Measurements from ENCODE around the gene FRS2. TPM values are rescaled to one million over a fixed set of nuclear protein-coding genes. Genes with fewer than 3 reads are reported as not detected.

Gene FRS2
- total RNA-seq, 4 donors from 2014 or later: 36.5 to 60.3 (median 43.8) TPM

- Histone ChIP-seq H3K9me3 (no peaks in the 10 kb centered on the region), H3K4me1 (peaks cover 28 to 32% (median 31%) of the 10 kb centered on the region in 4 donors), H3K27me3 (no peaks in the 10 kb centered on the region), H3K36me3 (no peaks in the 10 kb centered on the region), H3K4me3 (no peak overlapping the region), H3K27ac (replicated peaks in 1 of 4) (no peak overlapping the region)
- TF ChIP-seq POLR2A (IDR thresholded peaks at IDR 0.05; ENCODE audit: low read depth) (no peak), EP300 (IDR thresholded peaks at IDR 0.05) (no peak), CTCF (IDR thresholded peaks at IDR 0.05) (no peak), POLR2AphosphoS5 (IDR thresholded peaks at IDR 0.05) (no peak)
- intact Hi-C loops (cut with DNase I): no loop called here
- WGBS: 83% methylated on average over 7 of the region's 7 CpGs
- DNase-seq (ENCODE audit: extremely low spot score): no peak
Measured at GRCh38 chr12:69468237-69469026, 1.8 kb upstream of the FRS2 start.

- 7% methylated on average over 10 of the region's 10 CpGs for WGBS
- no peak for TF ChIP-seq EP300 (IDR thresholded peaks at IDR 0.05)
- TF ChIP-seq CTCF (IDR thresholded peaks at IDR 0.05): no peak
- no peak for TF ChIP-seq POLR2AphosphoS5 (IDR thresholded peaks at IDR 0.05)
- TF ChIP-seq POLR2A (IDR thresholded peaks at IDR 0.05; ENCODE audit: low read depth): no peak
- DNase-seq (ENCODE audit: extremely low spot score): no peak
- Histone ChIP-seq H3K27ac (replicated peaks in 1 of 4) (peak overlapping the region; percentile 94 to 96 (median 96)), H3K36me3 (no peaks in the 10 kb centered on the region), H3K4me1 (peaks cover 39 to 46% (median 45%) of the 10 kb centered on the region in 4 donors), H3K9me3 (no peaks in the 10 kb centered on the region), H3K27me3 (no peaks in the 10 kb centered on the region), H3K4me3 (peak overlapping the region; percentile 93 to 99 (median 95))
- intact Hi-C loops (cut with DNase I): loop anchor here (5.0 to 10.0 kb wide), 4 partner anchors 53 to 105 kb away; no protein-coding TSS in a partner anchor
Measured at GRCh38 chr12:69469854-69470188, 367 bp upstream of the FRS2 start.

- intact Hi-C loops (cut with DNase I): loop anchor here (5.0 to 10.0 kb wide), 4 partner anchors 54 to 106 kb away; no protein-coding TSS in a partner anchor
Measured at GRCh38 chr12:69471076-69471430, 865 bp downstream of the FRS2 start.

GRCh38 chr12:69471667-69472385 is 1.6 kb downstream of the FRS2 start:
- 52% methylated on average over 5 of the region's 5 CpGs for whole genome bisulfite sequencing
- Histone ChIP-seq H3K4me1 (peaks cover 54 to 66% (median 65%) of the 10 kb centered on the region in 4 donors), H3K36me3 (no peaks in the 10 kb centered on the region), H3K27ac (replicated peaks in 1 of 4) (no peak overlapping the region), H3K4me3 (peak overlapping the region; percentile 93 to 99 (median 95)), H3K27me3 (no peaks in the 10 kb centered on the region), H3K9me3 (no peaks in the 10 kb centered on the region)
- intact Hi-C loops (cut with DNase I): loop anchor here (5.0 to 10.0 kb wide), 4 partner anchors 55 to 107 kb away; no protein-coding TSS in a partner anchor
- TF ChIP-seq POLR2A (IDR thresholded peaks at IDR 0.05; ENCODE audit: low read depth) (no peak), CTCF (IDR thresholded peaks at IDR 0.05) (no peak)
- DNase-seq (ENCODE audit: extremely low spot score): no peak

More at GRCh38 chr12:69471076-69471430, 865 bp downstream of the FRS2 start:
- TF ChIP-seq CTCF (IDR thresholded peaks at IDR 0.05) (no peak), POLR2AphosphoS5 (IDR thresholded peaks at IDR 0.05) (no peak), POLR2A (IDR thresholded peaks at IDR 0.05; ENCODE audit: low read depth) (no peak), EP300 (IDR thresholded peaks at IDR 0.05) (no peak)
- Histone ChIP-seq H3K9me3 (no peaks in the 10 kb centered on the region), H3K36me3 (no peaks in the 10 kb centered on the region), H3K27ac (replicated peaks in 1 of 4) (peak overlapping the region; percentile 94 to 96 (median 96)), H3K4me3 (peak overlapping the region; percentile 93 to 99 (median 95)), H3K4me1 (peaks cover 47 to 58% (median 57%) of the 10 kb centered on the region in 4 donors), H3K27me3 (no peaks in the 10 kb centered on the region)
- no peak for DNase-seq (ENCODE audit: extremely low spot score)
- WGBS: 6% methylated on average over 7 of the region's 7 CpGs
